ENCODE measurements around the gene RASGRP3.
A peak's percentile ranks its signal among the peaks of the same experiment; 100 is the strongest.
"Not testable (repeated sequence)": the region's sequence is repeated elsewhere in the genome, so short reads cannot be mapped to it uniquely, and the experiment has no call there.

The RASGRP3 gene

GRCh38 chr2:33457556-33458247, 18.7 kb upstream of the RASGRP3 start:
- no peak for FAIRE-seq
- DNase-seq (ENCODE audit: low spot score) = no peak

GRCh38 chr2:33458248-33458819, 18.1 kb upstream of the RASGRP3 start:
- no peak for FAIRE-seq
- no peak for DNase-seq (ENCODE audit: low spot score)

- DNase-seq (ENCODE audit: low spot score) = no peak
- no peak for FAIRE-seq
These were observed 16.7 kb upstream of the RASGRP3 start for GRCh38 chr2:33459745-33460144.

- not testable (repeated sequence) for FAIRE-seq; DNase-seq (ENCODE audit: low spot score)
These were observed 13.9 kb upstream of the RASGRP3 start for GRCh38 chr2:33462512-33462911.

- DNase-seq (ENCODE audit: low spot score) (no peak), FAIRE-seq (peak; percentile 67)
These were observed 9.0 kb upstream of the RASGRP3 start for GRCh38 chr2:33467413-33467812.

GRCh38 chr2:33469238-33469637, 7.2 kb upstream of the RASGRP3 start:
- FAIRE-seq (no peak), DNase-seq (ENCODE audit: low spot score) (no peak)

GRCh38 chr2:33475224-33476130, 972 bp upstream of the RASGRP3 start:
- peak; percentile 77 for FAIRE-seq
- peak; percentile 84 for DNase-seq (ENCODE audit: low spot score)

GRCh38 chr2:33476793-33477190, 343 bp downstream of the RASGRP3 start:
- no peak for FAIRE-seq
- DNase-seq (ENCODE audit: low spot score) = no peak

- FAIRE-seq (no peak), DNase-seq (ENCODE audit: low spot score) (no peak)
These were observed 1.3 kb downstream of the RASGRP3 start for GRCh38 chr2:33477473-33478468.

GRCh38 chr2:33478968-33479731, 2.7 kb downstream of the RASGRP3 start:
- FAIRE-seq = no peak
- DNase-seq (ENCODE audit: low spot score) = no peak

GRCh38 chr2:33482518-33482917, 6.1 kb downstream of the RASGRP3 start:
- no peak for FAIRE-seq
- no peak for DNase-seq (ENCODE audit: low spot score)

- DNase-seq (ENCODE audit: low spot score) (no peak), FAIRE-seq (no peak)
These were observed 7.7 kb downstream of the RASGRP3 start for GRCh38 chr2:33484042-33484621.

GRCh38 chr2:33485051-33485450, 8.6 kb downstream of the RASGRP3 start:
- FAIRE-seq (no peak), DNase-seq (ENCODE audit: low spot score) (no peak)

- FAIRE-seq (no peak), DNase-seq (ENCODE audit: low spot score) (no peak)
These were observed 10.1 kb downstream of the RASGRP3 start for GRCh38 chr2:33486544-33486943.

- FAIRE-seq = no peak
- DNase-seq (ENCODE audit: low spot score) = no peak
These were observed 11.8 kb downstream of the RASGRP3 start for GRCh38 chr2:33488178-33488690.

- no peak for FAIRE-seq
- DNase-seq (ENCODE audit: low spot score) = no peak
These were observed 12.5 kb downstream of the RASGRP3 start for GRCh38 chr2:33488715-33489540.

GRCh38 chr2:33489835-33490431, 13.5 kb downstream of the RASGRP3 start:
- no peak for FAIRE-seq

GRCh38 chr2:33491441-33492084, 15.1 kb downstream of the RASGRP3 start:
- peak; percentile 27 for FAIRE-seq
- DNase-seq (ENCODE audit: low spot score) = no peak

More at GRCh38 chr2:33489835-33490431, 13.5 kb downstream of the RASGRP3 start:
- DNase-seq (ENCODE audit: low spot score) = no peak

All from urothelium cell line (cell line).